KMS-11 (cell line): ENCODE results near the gene ITGA11.

Source experiments
- H2AFZ ChIP-seq: fragments of 200-600 bp; sonication (generic); 2 replicates; pipeline ENCODE4 v1.6.1; 2016; ENCODE audit warnings: antibody characterized with exemption, mixed run types, low read depth
- H3K27ac ChIP-seq: fragments of 200-600 bp; sonication (generic); 2 replicates; pipeline ENCODE4 v1.6.1; 2016; ENCODE audit warnings: mild to moderate bottlenecking, mixed run types
- H3K27me3 ChIP-seq: fragments of 200-600 bp; sonication (generic); 2 replicates; pipeline ENCODE4 v1.6.1; 2017; ENCODE audit warnings: mild to moderate bottlenecking, low read depth, mixed run types, moderate library complexity; ENCODE audit not compliant: insufficient read depth
- H3K36me3 ChIP-seq: fragments of 200-600 bp; sonication (generic); 2 replicates; pipeline ENCODE4 v1.6.1; 2017; ENCODE audit warnings: mild to moderate bottlenecking, mixed run types; ENCODE audit not compliant: insufficient read depth
- H3K4me1 ChIP-seq: fragments of 200-600 bp; sonication (generic); 2 replicates; pipeline ENCODE4 v1.6.1; 2016; ENCODE audit warnings: mild to moderate bottlenecking, low read depth, mixed run types; ENCODE audit not compliant: poor library complexity, severe bottlenecking
- H3K4me2 ChIP-seq: fragments of 200-600 bp; sonication (generic); 2 replicates; pipeline ENCODE4 v1.7.0; 2016; ENCODE audit warnings: mild to moderate bottlenecking, mixed run types
- H3K4me3 ChIP-seq: fragments of 200-600 bp; sonication (generic); IDR thresholded peaks from 2 replicates; pipeline ENCODE4 v1.6.1; 2017; ENCODE audit warnings: low read depth, low read length, mixed read lengths; ENCODE audit not compliant: insufficient read depth
- H3K79me2 ChIP-seq: fragments of 200-600 bp; sonication (generic); 2 replicates; pipeline ENCODE4 v1.6.1; 2016; ENCODE audit warnings: low read depth, mixed run types; ENCODE audit not compliant: insufficient read depth
- H3K9ac ChIP-seq: fragments of 200-600 bp; sonication (generic); 2 replicates; pipeline ENCODE4 v1.6.1; 2016; ENCODE audit warnings: mild to moderate bottlenecking, mixed run types
- H4K20me1 ChIP-seq: fragments of 200-600 bp; sonication (generic); 2 replicates; pipeline ENCODE4 v1.6.1; 2016; ENCODE audit warnings: mild to moderate bottlenecking, mixed run types; ENCODE audit not compliant: insufficient read depth
- TF ChIP-seq, protein P1 (sequence below): fragments of 200-600 bp; sonication (generic); conservative IDR thresholded peaks from 2 replicates; pipeline ENCODE4 v1.6.1; 2017; ENCODE audit warnings: low read depth, mild to moderate bottlenecking, antibody characterized with exemption, low read length, moderate library complexity, mixed read lengths

Gene ITGA11

DNA sequence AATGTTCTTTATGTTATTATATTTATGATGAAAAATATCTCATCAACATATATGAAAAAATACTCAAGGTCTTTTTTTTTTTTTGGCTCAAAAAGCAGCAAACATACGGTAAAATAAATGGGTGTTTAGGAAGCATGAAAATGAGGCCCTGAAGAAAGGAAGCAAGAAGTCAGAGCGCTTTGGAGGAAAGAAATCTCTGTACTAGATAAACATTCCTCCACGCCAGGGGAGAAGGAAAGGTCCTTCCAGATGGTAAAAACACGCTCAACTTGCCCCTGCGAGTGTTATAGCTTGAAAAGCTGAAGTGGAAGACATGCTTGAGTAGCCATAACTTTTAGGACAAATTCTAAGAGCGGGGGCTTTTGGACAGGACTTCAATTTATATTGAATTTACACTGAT is 101.5 kb downstream of the ITGA11 start:
- H4K20me1 ChIP-seq: no peaks in the 10 kb centered on the region
- H3K27ac ChIP-seq: no peak overlapping the region
- no peak overlapping the region for H3K4me3 ChIP-seq
- H3K4me2 ChIP-seq: no peak overlapping the region
- TF ChIP-seq, protein P1, sequence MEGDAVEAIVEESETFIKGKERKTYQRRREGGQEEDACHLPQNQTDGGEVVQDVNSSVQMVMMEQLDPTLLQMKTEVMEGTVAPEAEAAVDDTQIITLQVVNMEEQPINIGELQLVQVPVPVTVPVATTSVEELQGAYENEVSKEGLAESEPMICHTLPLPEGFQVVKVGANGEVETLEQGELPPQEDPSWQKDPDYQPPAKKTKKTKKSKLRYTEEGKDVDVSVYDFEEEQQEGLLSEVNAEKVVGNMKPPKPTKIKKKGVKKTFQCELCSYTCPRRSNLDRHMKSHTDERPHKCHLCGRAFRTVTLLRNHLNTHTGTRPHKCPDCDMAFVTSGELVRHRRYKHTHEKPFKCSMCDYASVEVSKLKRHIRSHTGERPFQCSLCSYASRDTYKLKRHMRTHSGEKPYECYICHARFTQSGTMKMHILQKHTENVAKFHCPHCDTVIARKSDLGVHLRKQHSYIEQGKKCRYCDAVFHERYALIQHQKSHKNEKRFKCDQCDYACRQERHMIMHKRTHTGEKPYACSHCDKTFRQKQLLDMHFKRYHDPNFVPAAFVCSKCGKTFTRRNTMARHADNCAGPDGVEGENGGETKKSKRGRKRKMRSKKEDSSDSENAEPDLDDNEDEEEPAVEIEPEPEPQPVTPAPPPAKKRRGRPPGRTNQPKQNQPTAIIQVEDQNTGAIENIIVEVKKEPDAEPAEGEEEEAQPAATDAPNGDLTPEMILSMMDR: no peak
- no peak overlapping the region for H3K9ac ChIP-seq
- H3K36me3 ChIP-seq: no peaks in the 10 kb centered on the region
- no peak overlapping the region for H2AFZ ChIP-seq
- no peaks in the 10 kb centered on the region; the same call in 1 of the 2 replicates for H3K27me3 ChIP-seq
- no peaks in the 10 kb centered on the region for H3K4me1 ChIP-seq
- H3K79me2 ChIP-seq: no peaks in the 10 kb centered on the region

DNA sequence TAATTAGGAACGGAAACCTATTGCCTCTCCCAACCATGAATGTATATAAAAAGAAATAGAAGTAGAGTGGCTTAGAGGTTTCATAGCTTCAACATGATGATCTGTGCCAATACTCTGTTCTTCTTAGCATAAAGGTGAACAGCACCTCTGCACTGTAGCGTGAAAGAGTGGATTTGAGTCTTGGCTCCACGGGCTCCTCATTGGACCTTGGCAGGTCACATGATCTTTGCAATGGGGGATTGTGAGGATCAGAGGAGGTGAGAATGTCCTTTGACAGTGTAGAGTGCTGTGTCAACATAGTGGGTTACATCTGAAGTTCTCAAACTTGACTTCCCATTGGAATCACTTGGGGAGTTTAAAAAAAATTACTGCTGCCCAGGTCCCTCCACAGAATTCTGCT is 103.0 kb downstream of the ITGA11 start:
- TF ChIP-seq, protein P1: no peak
- H3K4me2 ChIP-seq: no peak overlapping the region
- H3K4me3 ChIP-seq: no peak overlapping the region
- no peaks in the 10 kb centered on the region for H3K79me2 ChIP-seq
- no peak overlapping the region for H3K9ac ChIP-seq
- no peaks in the 10 kb centered on the region; the same call in 1 of the 2 replicates for H3K27me3 ChIP-seq
- H3K4me1 ChIP-seq: no peaks in the 10 kb centered on the region
- no peak overlapping the region for H2AFZ ChIP-seq
- no peak overlapping the region for H3K27ac ChIP-seq
- H4K20me1 ChIP-seq: no peaks in the 10 kb centered on the region
- no peaks in the 10 kb centered on the region for H3K36me3 ChIP-seq

DNA sequence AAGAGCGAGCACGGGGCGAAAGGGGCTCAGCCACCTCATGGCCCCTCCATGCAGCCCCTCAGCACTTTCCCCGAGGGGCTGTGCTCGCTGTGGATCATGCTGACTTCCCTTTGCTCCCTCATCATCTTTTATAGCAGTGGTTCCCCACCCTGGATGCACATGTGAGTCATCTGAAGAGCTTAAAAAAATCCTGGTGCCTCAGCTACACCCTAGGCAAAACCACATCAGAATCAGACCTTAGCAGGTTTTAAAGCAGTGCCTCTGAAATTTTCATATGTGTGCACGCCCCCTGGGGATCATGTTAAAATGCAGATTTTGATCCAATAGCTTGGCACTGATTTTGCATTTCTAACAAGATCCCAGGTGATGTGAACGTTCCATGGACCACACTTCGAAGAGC is 103.5 kb downstream of the ITGA11 start:
- Histone ChIP-seq H3K27me3 (no peaks in the 10 kb centered on the region; the same call in 1 of the 2 replicates), H3K27ac (no peak overlapping the region), H3K9ac (no peak overlapping the region), H2AFZ (no peak overlapping the region), H4K20me1 (no peaks in the 10 kb centered on the region), H3K4me2 (no peak overlapping the region), H3K4me3 (no peak overlapping the region), H3K4me1 (no peaks in the 10 kb centered on the region), H3K36me3 (no peaks in the 10 kb centered on the region), H3K79me2 (no peaks in the 10 kb centered on the region)
- TF ChIP-seq, protein P1: no peak

DNA sequence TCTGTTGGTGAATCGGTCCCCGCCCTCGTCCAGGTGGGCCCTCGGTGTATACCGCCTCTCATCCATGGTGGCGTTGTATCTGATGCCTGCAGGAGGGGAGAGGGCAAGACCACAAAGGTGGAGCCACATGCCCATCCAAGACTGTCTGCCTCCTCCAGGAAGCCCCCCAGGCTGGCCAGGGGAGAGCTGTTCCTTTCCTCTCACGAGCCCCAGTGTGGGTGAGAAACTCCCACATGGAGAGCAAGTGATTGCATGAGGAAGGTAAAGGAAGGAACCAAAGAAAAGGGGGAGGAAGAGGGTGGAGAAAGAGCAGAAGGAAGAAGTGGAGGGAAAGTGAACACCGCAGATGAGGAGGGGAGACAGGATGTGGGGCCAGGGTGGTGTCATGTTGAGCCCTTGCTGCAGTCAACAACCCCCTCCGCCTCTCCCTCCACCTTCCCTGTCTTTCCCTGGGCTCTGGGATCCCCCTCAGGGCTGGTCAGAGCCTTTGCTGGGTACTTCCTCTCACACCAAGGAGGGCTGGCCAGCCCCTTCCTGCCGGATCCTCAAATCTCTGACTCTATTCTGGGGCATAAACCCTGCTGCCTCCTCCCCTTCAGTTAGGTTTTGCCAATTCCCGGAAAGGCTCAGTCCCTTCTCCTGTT is 105.1 kb downstream of the ITGA11 start:
- H3K4me2 ChIP-seq: no peak overlapping the region

More for the DNA sequence above, 105.1 kb downstream of the ITGA11 start:
- Histone ChIP-seq H3K27ac (no peak overlapping the region), H3K79me2 (no peaks in the 10 kb centered on the region), H4K20me1 (no peaks in the 10 kb centered on the region), H3K4me3 (no peak overlapping the region), H3K36me3 (no peaks in the 10 kb centered on the region), H2AFZ (no peak overlapping the region), H3K27me3 (peaks cover 4% of the 10 kb centered on the region; the same call in 1 of the 2 replicates), H3K4me1 (no peaks in the 10 kb centered on the region), H3K9ac (no peak overlapping the region)
- TF ChIP-seq, protein P1: no peak
